Measurements from ENCODE around the gene OSM. TPM values are rescaled to one million over a fixed set of nuclear protein-coding genes. Genes with fewer than 3 reads are reported as not detected.

Gene OSM
- total RNA-seq, 8 experiments from 2014 or later: 0.08 to 0.71 (median 0.23) TPM; not detected in 3

DNA sequence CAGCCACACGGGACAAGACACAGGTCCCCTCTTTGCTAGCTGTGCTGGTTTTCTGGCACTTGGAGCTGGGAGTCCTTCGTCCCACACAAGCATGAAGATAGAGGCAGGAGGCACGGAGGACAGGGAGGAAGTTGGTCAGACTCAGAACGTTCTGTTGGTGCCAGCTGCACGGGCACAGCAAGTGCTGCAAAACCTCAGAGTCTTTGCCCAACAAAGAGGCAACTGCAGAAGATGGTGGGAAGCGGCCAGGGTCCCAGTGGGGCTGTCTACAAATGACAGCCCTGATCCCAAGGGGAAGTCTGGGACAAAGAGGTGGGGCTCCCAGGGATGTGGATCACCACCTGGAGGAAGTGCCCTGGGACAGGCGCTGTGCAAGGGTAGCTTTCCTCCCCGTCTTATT lies 9.4 kb upstream of the OSM start:
- no peak for ATAC-seq (replicated peaks in 6 of 8)
- Histone ChIP-seq H3K4me1 (replicated peaks in 1 of 2) (no peaks in the 10 kb centered on the region), H3K4me3 (no peak overlapping the region), H3K27ac (no peak overlapping the region)
- 0 to 100% (median 86%) methylated on average over 1 to 5 of the region's 8 CpGs; no CpG with 5 or more reads in 1 of the 10 experiments for WGBS, 10 experiments
- in situ Hi-C loops (cut with MboI; ENCODE audit: low pct_unique_long_range_greater_than_20kb in 2 of 9, low sequenced_read_pairs in 9 of 9, unreplicated experiment in 9 of 9): no loop called here

DNA sequence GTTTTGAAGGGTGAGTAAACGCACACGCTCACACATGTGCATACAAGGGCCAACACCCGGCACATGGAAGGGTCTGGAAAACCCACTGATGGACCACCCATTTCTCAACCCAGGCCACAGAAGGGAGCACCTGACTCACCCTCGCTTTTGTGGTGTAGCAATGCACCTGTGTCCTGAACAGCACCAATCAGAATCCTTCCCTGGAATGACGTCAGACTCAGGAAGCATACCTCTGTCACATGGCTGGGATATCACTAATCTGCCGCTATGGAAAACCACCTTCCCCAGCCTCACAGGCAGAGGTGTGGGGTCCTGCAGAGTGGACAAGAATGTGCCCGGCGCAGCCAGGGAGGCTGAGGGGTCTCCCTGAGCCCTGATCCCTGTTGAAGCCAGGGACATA lies 9.0 kb upstream of the OSM start:
- H3K27ac ChIP-seq: no peak overlapping the region
- no peak overlapping the region for H3K4me3 ChIP-seq
- 33 to 93% (median 74%) methylated on average over 1 to 6 of the region's 8 CpGs; no CpG with 5 or more reads in 4 of the 10 experiments for WGBS, 10 experiments
- ATAC-seq (replicated peaks in 6 of 8): peak in 1 of 8 experiments; percentile 7
- in situ Hi-C loops (cut with MboI; ENCODE audit: low pct_unique_long_range_greater_than_20kb in 2 of 9, low sequenced_read_pairs in 9 of 9, unreplicated experiment in 9 of 9): no loop called here
- no peaks in the 10 kb centered on the region for H3K4me1 ChIP-seq (replicated peaks in 1 of 2)

DNA sequence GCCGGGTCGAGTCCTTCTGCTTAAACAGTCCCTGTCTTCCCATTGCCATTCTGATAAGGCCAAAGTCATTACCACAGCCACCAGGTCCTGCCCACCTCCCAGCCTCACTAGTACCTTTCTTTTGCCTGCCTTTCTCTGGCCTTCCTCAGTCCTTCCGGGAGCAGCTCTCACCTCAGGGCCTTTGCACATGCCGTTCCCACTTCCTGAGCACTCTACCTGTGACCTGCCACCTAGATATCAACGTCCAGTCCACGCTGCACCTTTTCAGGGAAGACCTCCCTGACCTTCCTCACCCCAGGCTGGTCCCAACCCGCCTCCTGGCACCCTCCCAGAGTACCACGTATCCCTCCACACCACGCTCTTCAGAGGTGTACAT lies 7.8 kb upstream of the OSM start:
- Histone ChIP-seq H3K4me1 (replicated peaks in 1 of 2) (no peaks in the 10 kb centered on the region), H3K27ac (no peak overlapping the region), H3K4me3 (no peak overlapping the region)
- ATAC-seq (replicated peaks in 6 of 8): no peak
- WGBS, 10 experiments: 49 to 100% (median 85%) methylated on average over 1 to 4 of the region's 9 CpGs; no CpG with 5 or more reads in 4 of the 10 experiments
- in situ Hi-C loops (cut with MboI; ENCODE audit: low pct_unique_long_range_greater_than_20kb in 2 of 9, low sequenced_read_pairs in 9 of 9, unreplicated experiment in 9 of 9): no loop called here

DNA sequence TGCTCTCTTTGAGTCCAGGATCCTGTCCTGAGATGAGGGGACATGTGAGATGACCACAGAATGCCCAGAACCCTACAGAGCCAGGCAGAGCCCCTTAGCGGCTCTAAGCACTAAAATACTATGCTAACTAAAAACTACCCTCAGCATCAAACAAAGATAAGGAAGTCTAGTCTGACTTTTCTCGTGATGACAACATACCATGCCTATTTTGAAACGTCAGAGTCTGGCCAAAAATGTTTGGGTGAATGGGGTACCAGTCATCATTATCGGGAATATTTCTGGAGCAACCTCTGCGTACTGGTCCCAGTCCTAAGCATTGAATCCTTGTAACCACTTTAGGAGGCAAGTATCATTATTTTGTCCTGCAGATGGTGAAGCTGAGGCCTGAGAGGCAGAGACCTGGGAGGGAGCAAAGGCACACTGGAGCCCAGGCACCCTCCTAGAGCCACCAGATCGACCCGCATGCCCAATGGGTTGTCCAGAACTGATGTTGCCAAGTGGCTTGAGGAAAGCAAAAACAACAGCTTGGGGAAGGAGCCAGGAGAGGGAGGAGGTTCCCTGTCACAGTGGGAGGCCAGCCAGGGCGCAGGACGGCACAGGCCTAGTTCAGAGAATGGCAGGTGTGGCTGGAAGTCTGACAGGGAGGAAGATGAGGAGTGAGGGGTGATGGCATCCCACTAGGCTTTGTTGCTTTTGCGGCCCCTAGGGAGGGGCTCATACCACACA lies 7.2 kb upstream of the OSM start:
- H3K4me1 ChIP-seq (replicated peaks in 1 of 2): no peaks in the 10 kb centered on the region
- in situ Hi-C loops (cut with MboI; ENCODE audit: low pct_unique_long_range_greater_than_20kb in 2 of 9, low sequenced_read_pairs in 9 of 9, unreplicated experiment in 9 of 9): no loop called here
- no peak overlapping the region for H3K4me3 ChIP-seq
- H3K27ac ChIP-seq: no peak overlapping the region
- no peak for ATAC-seq (replicated peaks in 6 of 8)
- 31 to 78% (median 65%) methylated on average over 2 to 8 of the region's 10 CpGs; no CpG with 5 or more reads in 3 of the 10 experiments for WGBS, 10 experiments

DNA sequence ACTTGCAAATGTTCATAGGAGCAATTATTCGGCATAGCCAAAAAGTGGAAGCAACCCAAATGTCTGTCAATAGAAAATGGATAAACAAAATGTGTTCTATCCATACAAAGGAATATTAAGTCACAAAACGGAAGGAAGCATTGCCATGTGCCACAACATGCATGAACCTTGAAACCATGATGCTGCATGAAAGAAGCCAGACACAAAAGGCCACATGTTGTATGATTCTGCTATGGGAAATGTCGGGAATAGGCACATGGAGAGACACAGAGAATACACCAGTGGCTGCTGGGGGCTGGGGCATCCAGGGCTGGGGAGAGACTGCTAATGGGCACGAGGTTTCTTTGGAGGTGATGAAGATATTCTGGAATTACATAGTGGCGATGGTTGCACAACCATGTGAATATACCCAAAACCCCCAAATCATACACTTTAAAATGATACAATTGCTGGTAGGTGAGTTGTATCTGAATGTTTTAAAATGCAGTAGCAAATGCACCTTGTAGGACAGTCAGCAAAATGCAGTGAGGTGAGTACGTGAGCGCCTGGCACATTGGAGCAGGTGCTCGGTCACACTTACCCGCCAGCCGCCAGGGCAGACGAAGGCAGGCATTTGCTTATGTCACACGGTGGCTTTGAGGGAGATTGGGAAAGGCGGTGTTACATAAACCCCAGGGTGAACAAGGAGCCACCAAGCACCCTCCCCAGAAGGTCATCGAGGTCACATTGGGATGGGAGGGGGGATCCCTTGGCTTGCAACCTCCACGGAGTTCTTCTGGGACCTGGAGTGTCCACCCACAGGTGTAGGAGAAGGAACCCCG lies 6.3 kb upstream of the OSM start:
- no peak overlapping the region for H3K4me3 ChIP-seq
- in situ Hi-C loops (cut with MboI; ENCODE audit: low pct_unique_long_range_greater_than_20kb in 2 of 9, low sequenced_read_pairs in 9 of 9, unreplicated experiment in 9 of 9): no loop called here
- 28 to 93% (median 78%) methylated on average over 2 to 11 of the region's 16 CpGs for WGBS, 10 experiments
- H3K4me1 ChIP-seq (replicated peaks in 1 of 2): no peaks in the 10 kb centered on the region
- no peak for ATAC-seq (replicated peaks in 6 of 8)
- H3K27ac ChIP-seq: no peak overlapping the region

DNA sequence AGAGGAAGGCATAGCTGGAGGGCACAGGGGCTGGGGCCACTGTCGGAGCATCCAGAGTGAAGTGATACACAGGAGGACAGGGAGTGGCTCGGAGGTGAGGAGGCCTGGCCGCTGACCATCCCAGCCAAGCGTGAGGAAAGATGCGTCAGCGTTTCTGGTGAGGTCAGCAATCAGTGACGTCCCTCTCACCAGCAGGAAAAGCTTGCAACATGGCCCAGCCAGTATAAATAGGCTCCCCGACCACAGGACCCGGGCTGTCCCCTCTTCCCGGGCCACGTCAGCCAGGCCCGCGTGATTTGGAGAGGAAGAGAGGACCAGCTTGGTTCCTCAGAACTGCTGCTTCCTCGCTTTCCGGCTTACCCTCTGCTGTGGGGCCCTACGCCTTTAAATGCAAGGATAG lies 4.2 kb upstream of the OSM start:
- in situ Hi-C loops (cut with MboI; ENCODE audit: low pct_unique_long_range_greater_than_20kb in 2 of 9, low sequenced_read_pairs in 9 of 9, unreplicated experiment in 9 of 9): no loop called here
- H3K27ac ChIP-seq: no peak overlapping the region
- WGBS, 10 experiments: 40 to 100% (median 81%) methylated on average over 1 to 16 of the region's 16 CpGs; no CpG with 5 or more reads in 4 of the 10 experiments
- no peaks in the 10 kb centered on the region for H3K4me1 ChIP-seq (replicated peaks in 1 of 2)
- ATAC-seq (replicated peaks in 6 of 8): peak in 5 of 8 experiments; percentile 23 to 79 (median 39)
- no peak overlapping the region for H3K4me3 ChIP-seq

DNA sequence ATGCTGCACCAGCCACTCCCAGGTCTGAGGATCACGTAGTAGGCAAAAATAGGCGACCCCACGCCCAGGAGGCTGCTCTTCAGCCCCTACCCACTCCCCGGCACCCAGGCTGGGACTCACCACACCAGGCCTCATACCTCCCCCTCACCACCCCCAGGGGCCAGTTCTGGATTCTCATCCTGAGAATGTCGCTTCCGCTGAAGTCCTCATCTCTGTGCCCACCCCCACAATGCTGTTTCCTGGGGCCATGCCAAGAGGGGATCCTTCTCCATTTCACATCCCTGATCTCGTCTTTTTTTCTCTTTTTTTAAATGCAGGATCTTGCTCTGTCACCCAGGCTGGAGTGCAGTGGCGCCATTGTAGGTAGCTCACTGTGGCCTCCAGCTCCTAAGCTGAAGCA lies 1.7 kb upstream of the OSM start:
- peaks cover 0 to 3% of the 10 kb centered on the region in 2 donors for H3K4me1 ChIP-seq (replicated peaks in 1 of 2)
- no peak overlapping the region for H3K4me3 ChIP-seq
- no peak for ATAC-seq (replicated peaks in 6 of 8)
- in situ Hi-C loops (cut with MboI; ENCODE audit: low pct_unique_long_range_greater_than_20kb in 2 of 9, low sequenced_read_pairs in 9 of 9, unreplicated experiment in 9 of 9): loop anchor here in 1 of 9 experiments (10.0 kb wide), 1 partner anchor 164 kb away; no protein-coding TSS in a partner anchor
- H3K27ac ChIP-seq: no peak overlapping the region
- WGBS, 10 experiments: 57 to 80% (median 75%) methylated on average over 1 to 3 of the region's 8 CpGs; no CpG with 5 or more reads in 6 of the 10 experiments

DNA sequence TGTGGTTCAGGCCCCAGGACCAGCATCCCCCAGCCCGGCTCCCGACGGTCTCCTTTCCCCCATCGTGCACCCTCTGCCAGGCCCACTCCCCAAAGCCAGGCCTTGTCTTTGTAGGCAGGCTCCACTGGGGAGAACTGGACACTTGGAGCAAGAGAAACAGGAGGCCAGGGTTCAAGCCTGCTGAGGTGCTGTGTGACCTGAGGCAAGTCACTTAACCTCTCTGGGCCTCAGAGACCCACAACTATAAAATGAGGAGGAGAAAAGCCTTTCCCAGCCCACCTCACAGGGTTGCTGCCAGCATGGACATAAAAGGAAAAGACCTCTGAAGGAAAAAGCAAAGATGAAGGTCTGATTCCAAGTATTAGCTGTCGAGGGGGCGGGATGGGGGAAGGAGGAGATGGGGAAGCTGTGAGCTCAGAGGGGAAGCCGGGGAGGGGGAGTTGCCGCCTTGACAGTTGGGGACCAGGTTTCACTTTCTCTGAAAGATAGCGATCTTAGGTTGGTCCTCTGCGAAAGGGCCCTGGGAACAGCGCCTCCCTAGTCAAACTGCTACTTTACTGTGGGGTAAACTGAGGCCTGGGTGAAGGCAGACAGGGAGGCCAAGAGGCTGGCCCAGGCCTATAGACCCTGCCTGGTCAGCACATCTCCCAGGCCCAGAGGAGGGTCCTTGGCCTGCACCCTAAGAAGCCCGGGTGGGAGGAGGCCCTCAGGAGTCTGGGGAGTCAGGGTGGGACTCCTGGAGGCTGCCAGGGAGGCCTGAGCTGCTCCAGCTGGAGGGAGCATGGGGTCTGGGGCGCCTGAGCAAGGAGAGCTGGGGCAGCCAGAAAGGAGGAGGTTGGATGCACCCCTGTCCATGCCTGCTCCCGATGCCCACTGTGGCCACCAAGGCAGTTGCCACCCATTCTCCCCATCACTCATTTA lies 991 bp upstream of the OSM start:
- ATAC-seq (replicated peaks in 6 of 8): no peak
- Histone ChIP-seq H3K27ac (no peak overlapping the region), H3K4me3 (no peak overlapping the region), H3K4me1 (replicated peaks in 1 of 2) (peaks cover 0 to 7% of the 10 kb centered on the region in 2 donors)
- no CpG with 5 or more reads among the region's 14 CpGs for WGBS, 10 experiments
- in situ Hi-C loops (cut with MboI; ENCODE audit: low pct_unique_long_range_greater_than_20kb in 2 of 9, low sequenced_read_pairs in 9 of 9, unreplicated experiment in 9 of 9): loop anchor here in 1 of 9 experiments (10.0 kb wide), 1 partner anchor 163 kb away; no protein-coding TSS in a partner anchor

DNA sequence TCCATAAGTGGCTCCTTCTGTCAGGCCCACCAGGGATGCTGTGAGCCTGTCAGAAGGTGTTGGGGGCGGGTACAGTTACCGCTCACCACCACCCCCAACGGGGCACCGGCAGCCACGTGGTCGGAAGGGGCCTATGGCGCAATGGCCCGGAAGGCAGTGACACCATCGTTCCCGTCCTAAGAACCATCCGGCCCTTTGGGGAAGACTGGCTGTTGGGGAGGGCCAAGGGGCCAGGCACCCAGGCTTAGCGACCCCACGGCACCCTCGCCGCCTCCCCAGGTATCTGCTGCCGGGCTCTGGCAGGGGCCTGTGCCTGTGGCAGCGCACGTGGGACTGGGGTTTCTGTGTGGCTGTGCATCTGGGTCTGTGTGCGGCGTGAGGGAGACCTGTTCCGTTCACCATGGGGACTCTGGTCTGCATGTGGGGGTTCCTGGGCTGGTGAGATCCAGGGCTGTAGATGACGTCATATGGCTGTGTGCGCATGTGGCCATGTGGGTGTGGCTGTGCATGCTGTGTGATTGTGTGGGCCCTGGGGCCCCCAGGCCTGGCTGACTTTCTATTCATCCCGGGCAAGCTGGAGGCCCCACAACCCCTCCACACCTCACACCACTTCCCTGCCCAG lies 717 bp downstream of the OSM start:
- WGBS, 10 experiments: 20 to 100% (median 88%) methylated on average over 1 to 4 of the region's 24 CpGs; no CpG with 5 or more reads in 6 of the 10 experiments
- no peak overlapping the region for H3K4me3 ChIP-seq
- in situ Hi-C loops (cut with MboI; ENCODE audit: low pct_unique_long_range_greater_than_20kb in 2 of 9, low sequenced_read_pairs in 9 of 9, unreplicated experiment in 9 of 9): loop anchor here in 1 of 9 experiments (10.0 kb wide), 1 partner anchor 161 kb away; no protein-coding TSS in a partner anchor
- peak in 4 of 8 experiments; percentile 27 to 74 (median 50) for ATAC-seq (replicated peaks in 6 of 8)
- no peak overlapping the region for H3K27ac ChIP-seq
- H3K4me1 ChIP-seq (replicated peaks in 1 of 2): peaks cover 0 to 7% of the 10 kb centered on the region in 2 donors

DNA sequence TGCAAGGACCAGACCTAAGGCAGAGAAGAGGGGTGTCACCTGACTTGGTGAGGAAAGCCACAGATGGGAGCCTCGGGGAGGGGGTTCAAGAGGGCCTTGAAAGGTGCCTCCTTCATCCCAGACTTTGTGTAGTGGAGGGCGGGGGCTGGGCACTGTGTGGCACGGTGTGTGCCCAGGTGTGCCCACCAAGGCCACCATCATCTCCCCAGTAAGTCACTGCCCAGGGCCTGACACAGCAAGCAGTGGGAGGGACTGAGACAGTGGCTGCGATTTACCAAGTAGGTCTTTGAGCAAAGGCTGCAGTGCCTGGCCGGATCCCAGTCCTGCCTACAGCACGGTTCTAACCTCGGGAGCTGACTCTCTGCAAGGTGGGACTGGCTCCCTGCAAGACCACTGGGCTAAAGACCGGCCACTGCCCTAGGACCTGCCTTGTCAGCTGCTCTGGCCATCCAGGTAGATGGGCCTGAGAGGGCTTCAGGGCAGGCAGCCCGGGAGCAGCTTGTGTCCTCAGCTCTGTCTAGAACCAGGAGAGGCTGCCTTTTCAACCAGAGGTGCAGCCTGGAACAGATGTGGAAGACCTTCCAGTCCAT lies 1.4 kb downstream of the OSM start:
- 83 to 90% (median 83%) methylated on average over 1 to 2 of the region's 9 CpGs; no CpG with 5 or more reads in 7 of the 10 experiments for WGBS, 10 experiments
- H3K27ac ChIP-seq: no peak overlapping the region
- peaks cover 0 to 7% of the 10 kb centered on the region in 2 donors for H3K4me1 ChIP-seq (replicated peaks in 1 of 2)
- in situ Hi-C loops (cut with MboI; ENCODE audit: low pct_unique_long_range_greater_than_20kb in 2 of 9, low sequenced_read_pairs in 9 of 9, unreplicated experiment in 9 of 9): loop anchor here in 1 of 9 experiments (10.0 kb wide), 1 partner anchor 160 kb away; no protein-coding TSS in a partner anchor
- no peak overlapping the region for H3K4me3 ChIP-seq
- ATAC-seq (replicated peaks in 6 of 8): no peak

DNA sequence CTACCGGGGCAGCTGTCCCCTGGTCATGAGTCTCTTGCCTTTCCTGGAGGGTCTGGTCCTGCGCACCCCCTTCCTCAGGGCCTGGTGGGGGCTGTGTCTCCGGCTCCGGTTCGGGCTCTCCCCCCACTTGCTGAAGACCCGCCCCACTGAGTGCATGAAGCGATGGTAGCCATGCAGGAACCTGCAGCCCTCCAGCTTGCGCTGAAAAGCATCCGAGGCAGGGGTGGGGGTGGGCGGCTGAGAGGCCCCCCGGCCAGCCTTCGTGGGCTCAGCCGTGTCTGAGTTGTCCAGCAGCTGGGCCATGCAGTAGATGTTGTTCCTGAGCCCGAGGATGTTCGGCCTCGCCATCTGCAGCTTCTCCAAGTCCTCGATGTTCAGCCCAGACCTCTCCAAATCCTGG lies 2.8 kb downstream of the OSM start:
- no peak overlapping the region for H3K4me3 ChIP-seq
- WGBS, 10 experiments: 88 to 100% (median 92%) methylated on average over 1 to 5 of the region's 17 CpGs; no CpG with 5 or more reads in 7 of the 10 experiments
- ATAC-seq (replicated peaks in 6 of 8): peak in 1 of 8 experiments; percentile 2
- in situ Hi-C loops (cut with MboI; ENCODE audit: low pct_unique_long_range_greater_than_20kb in 2 of 9, low sequenced_read_pairs in 9 of 9, unreplicated experiment in 9 of 9): loop anchor here in 1 of 9 experiments (10.0 kb wide), 1 partner anchor 159 kb away; no protein-coding TSS in a partner anchor
- H3K4me1 ChIP-seq (replicated peaks in 1 of 2): peaks cover 0 to 7% of the 10 kb centered on the region in 2 donors
- no peak overlapping the region for H3K27ac ChIP-seq
